ENCODE data around the gene CAMK1.
A peak's percentile ranks its signal among the peaks of the same experiment; 100 is the strongest.

The CAMK1 gene

DNA sequence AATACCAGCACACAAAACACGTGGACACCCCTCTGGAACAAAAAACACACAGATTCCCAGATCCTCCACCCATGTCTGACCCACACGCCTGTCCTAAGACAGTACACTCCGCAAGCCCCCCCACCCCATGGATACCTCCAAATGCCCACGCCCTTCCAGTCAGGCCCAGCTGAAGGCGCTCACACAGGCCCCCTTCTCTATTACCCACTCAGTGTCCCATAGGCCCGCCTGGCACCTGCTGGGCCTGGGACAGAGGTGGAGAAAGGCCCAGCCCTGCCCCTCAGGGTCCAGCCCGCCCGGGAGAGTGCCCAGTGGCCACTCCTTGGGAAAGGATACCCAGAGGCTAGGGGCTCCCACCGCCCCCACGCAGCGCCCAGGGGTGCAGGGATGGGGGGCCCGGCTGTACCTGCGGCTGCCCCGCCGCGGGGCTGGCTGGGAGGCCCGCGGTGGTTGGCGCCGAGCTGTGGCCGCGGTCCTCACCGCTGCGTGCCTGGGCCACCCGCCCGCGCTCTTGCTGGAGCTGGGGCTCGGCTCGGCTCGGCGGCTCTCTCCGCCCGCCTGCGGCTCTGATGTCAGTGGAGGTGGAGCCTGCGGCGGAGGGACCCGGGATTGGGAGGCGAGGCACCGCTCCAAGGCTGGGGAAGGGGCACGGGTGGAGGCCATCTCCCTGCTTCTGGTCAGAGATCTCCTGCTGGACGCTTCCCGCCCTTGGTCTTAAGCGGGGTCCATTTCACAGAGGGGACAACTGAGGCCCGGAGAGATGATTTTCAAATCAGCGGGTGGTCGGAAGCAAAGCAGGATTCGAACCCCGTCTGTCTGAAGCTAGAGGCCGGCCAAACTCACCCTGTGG lies at the start of gene CAMK1:
TSS of gene CAMK1 (minus strand) at position 522 of the 850 bp plus-strand sequence. CDS start 2,198 bp downstream, outside the sequence.
- peak; percentile 45 for DNase-seq
- in situ Hi-C loops (cut with HindIII; ENCODE audit: low pct_ligation_motif_present, low sequenced_read_pairs): no loop called here
- Histone ChIP-seq H3K36me3 (replicated peaks) (no peaks in the 10 kb centered on the region), H3K4me3 (ENCODE audit: low read depth, low read length) (peak within 1 kb of the TSS; percentile 58), H3K27me3 (replicated peaks) (no peaks in the 10 kb centered on the region), H3K27ac (no peak within 1 kb of the TSS)
- no peak for TF ChIP-seq CTCF (IDR thresholded peaks at IDR 0.05; ENCODE audit: low read depth, low read length, missing control alignments)

DNA sequence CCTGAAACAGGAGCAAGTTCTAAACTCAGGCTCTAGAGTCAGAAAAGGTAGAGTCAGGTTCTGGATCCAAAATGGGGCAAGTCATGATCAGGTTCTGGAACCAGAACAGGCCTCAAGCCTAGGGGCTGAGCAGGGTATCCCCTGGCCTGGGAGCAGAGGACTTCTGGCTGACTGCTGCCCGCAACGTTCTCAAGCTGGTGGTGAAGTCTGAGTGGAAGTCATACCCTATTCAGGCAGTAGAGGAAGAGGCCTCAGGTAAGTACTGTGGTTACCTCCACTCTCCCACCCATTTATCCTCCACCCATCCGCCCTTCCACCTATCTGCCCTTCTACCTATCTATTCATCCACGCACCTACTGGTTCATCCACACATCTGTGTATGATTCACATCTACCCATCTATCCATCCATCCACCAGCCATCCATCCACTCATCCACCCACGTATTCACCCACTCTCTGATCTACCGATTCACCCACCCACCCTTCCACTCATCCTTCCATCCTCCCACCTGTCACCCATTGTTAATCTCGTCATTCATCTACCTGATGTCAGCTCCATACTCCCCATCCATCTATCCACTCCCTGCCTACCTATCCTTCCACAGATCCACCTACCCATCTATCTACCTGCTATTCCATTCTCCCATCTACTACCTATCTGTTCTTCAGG lies 49.1 kb upstream of the CAMK1 start:
- TF ChIP-seq CTCF (IDR thresholded peaks at IDR 0.05; ENCODE audit: low read depth, low read length, missing control alignments): no peak
- DNase-seq: no peak
- Histone ChIP-seq H3K27me3 (replicated peaks) (no peaks in the 10 kb centered on the region), H3K27ac (no peak overlapping the region), H3K4me3 (ENCODE audit: low read depth, low read length) (no peak overlapping the region), H3K36me3 (replicated peaks) (peaks cover 3% of the 10 kb centered on the region)
- in situ Hi-C loops (cut with HindIII; ENCODE audit: low pct_ligation_motif_present, low sequenced_read_pairs): no loop called here

GRCh38 chr3:9817436-9817835 lies 47.7 kb upstream of the CAMK1 start:
- DNase-seq: no peak
- H3K4me3 ChIP-seq (ENCODE audit: low read depth, low read length): no peak overlapping the region
- peaks cover 3% of the 10 kb centered on the region for H3K36me3 ChIP-seq (replicated peaks)
- TF ChIP-seq CTCF (IDR thresholded peaks at IDR 0.05; ENCODE audit: low read depth, low read length, missing control alignments): no peak
- in situ Hi-C loops (cut with HindIII; ENCODE audit: low pct_ligation_motif_present, low sequenced_read_pairs): no loop called here
- H3K27me3 ChIP-seq (replicated peaks): no peaks in the 10 kb centered on the region
- H3K27ac ChIP-seq: no peak overlapping the region

- Histone ChIP-seq H3K27me3 (replicated peaks) (no peaks in the 10 kb centered on the region), H3K36me3 (replicated peaks) (peaks cover 3% of the 10 kb centered on the region), H3K4me3 (ENCODE audit: low read depth, low read length) (no peak overlapping the region), H3K27ac (no peak overlapping the region)
- no peak for TF ChIP-seq CTCF (IDR thresholded peaks at IDR 0.05; ENCODE audit: low read depth, low read length, missing control alignments)
- in situ Hi-C loops (cut with HindIII; ENCODE audit: low pct_ligation_motif_present, low sequenced_read_pairs): no loop called here
- no peak for DNase-seq
Observed at GRCh38 chr3:9815986-9816385, 46.2 kb upstream of the CAMK1 start.

- no peak for DNase-seq
- in situ Hi-C loops (cut with HindIII; ENCODE audit: low pct_ligation_motif_present, low sequenced_read_pairs): no loop called here
- H3K36me3 ChIP-seq (replicated peaks): peaks cover 5% of the 10 kb centered on the region
- TF ChIP-seq CTCF (IDR thresholded peaks at IDR 0.05; ENCODE audit: low read depth, low read length, missing control alignments): no peak
- no peak overlapping the region for H3K27ac ChIP-seq
- no peaks in the 10 kb centered on the region for H3K27me3 ChIP-seq (replicated peaks)
- H3K4me3 ChIP-seq (ENCODE audit: low read depth, low read length): no peak overlapping the region
Observed at GRCh38 chr3:9812870-9813483, 43.2 kb upstream of the CAMK1 start.
